ENCODE data around the gene CTNNBIP1.
"Not testable (repeated sequence)": the region's sequence is repeated elsewhere in the genome, so short reads cannot be mapped to it uniquely, and the experiment has no call there.

Gene CTNNBIP1

DNA sequence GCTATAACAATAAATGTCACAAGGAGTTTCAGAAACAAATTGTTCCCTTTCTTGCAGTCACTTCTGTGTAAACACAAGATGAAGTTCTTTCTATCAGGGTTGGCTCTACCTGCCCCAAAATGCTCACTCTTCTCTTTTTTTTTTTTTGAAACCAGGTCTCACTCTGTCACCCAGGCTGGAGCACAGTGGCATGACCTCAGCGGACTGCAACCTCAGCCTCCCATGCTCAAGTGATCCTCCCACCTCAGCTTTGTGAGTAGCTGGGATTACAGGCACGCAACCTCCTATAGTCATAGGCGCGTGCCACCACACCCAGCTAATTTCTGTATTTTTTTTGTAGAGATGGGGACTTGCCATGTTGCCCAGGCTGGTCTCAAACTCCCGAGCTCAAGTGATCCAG is 10.5 kb upstream of the CTNNBIP1 start:
- no peak for TF ChIP-seq CTCF (conservative IDR thresholded peaks at IDR 0.05; ENCODE audit: low read depth, low read length)
- H3K36me3 ChIP-seq (ENCODE audit: insufficient read depth): no peaks in the 10 kb centered on the region
- H2AFZ ChIP-seq (ENCODE audit: low read depth): no peak overlapping the region
- no peaks in the 10 kb centered on the region for H3K79me2 ChIP-seq (ENCODE audit: insufficient read depth, low read depth)
- no peaks in the 10 kb centered on the region for H3K27me3 ChIP-seq (ENCODE audit: insufficient read depth, low read depth)
- no peak overlapping the region for H3K4me2 ChIP-seq
- H3K4me3 ChIP-seq (IDR thresholded peaks at IDR 0.05; ENCODE audit: insufficient read depth, low read depth, low read length): no peak overlapping the region
- no peaks in the 10 kb centered on the region for H3K4me1 ChIP-seq (ENCODE audit: low read depth, poor library complexity, severe bottlenecking)
- no peaks in the 10 kb centered on the region for H4K20me1 ChIP-seq (ENCODE audit: insufficient read depth)
- H3K27ac ChIP-seq: no peak overlapping the region
- H3K9ac ChIP-seq: no peak overlapping the region

DNA sequence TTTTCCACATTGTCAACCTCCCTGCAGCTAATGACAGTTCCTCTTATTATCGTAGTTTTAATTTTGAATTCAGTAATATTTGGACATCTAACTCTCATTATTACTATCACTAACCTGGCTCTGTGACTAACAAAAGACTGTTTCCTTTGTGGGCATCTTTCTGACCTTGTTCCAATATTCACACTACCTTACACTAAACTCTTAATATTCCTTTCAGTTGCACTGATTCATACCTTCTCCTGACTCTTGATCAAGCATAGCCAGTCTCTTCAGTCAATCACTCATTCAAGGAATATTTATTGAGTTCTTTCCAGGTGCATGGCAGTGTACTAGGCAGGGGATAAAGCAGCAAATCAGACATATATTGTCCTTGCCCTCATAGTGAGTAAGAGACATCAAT is 7.8 kb upstream of the CTNNBIP1 start:
- Histone ChIP-seq H3K4me1 (ENCODE audit: low read depth, poor library complexity, severe bottlenecking) (no peaks in the 10 kb centered on the region), H4K20me1 (ENCODE audit: insufficient read depth) (no peaks in the 10 kb centered on the region), H3K9ac (no peak overlapping the region), H3K79me2 (ENCODE audit: insufficient read depth, low read depth) (no peaks in the 10 kb centered on the region), H3K4me3 (IDR thresholded peaks at IDR 0.05; ENCODE audit: insufficient read depth, low read depth, low read length) (no peak overlapping the region), H2AFZ (ENCODE audit: low read depth) (no peak overlapping the region), H3K4me2 (no peak overlapping the region), H3K27ac (no peak overlapping the region), H3K27me3 (ENCODE audit: insufficient read depth, low read depth) (no peaks in the 10 kb centered on the region), H3K36me3 (ENCODE audit: insufficient read depth) (no peaks in the 10 kb centered on the region)
- no peak for TF ChIP-seq CTCF (conservative IDR thresholded peaks at IDR 0.05; ENCODE audit: low read depth, low read length)

- not testable (repeated sequence) for H3K9ac ChIP-seq; H3K4me2 ChIP-seq; H3K4me3 ChIP-seq (IDR thresholded peaks at IDR 0.05; ENCODE audit: insufficient read depth, low read depth, low read length); H2AFZ ChIP-seq (ENCODE audit: low read depth); H3K4me1 ChIP-seq (ENCODE audit: low read depth, poor library complexity, severe bottlenecking); H3K27ac ChIP-seq; H3K79me2 ChIP-seq (ENCODE audit: insufficient read depth, low read depth); H3K36me3 ChIP-seq (ENCODE audit: insufficient read depth); H3K27me3 ChIP-seq (ENCODE audit: insufficient read depth, low read depth); H4K20me1 ChIP-seq (ENCODE audit: insufficient read depth)
These were observed 7.4 kb upstream of the CTNNBIP1 start for GRCh38 chr1:9917495-9917894.

DNA sequence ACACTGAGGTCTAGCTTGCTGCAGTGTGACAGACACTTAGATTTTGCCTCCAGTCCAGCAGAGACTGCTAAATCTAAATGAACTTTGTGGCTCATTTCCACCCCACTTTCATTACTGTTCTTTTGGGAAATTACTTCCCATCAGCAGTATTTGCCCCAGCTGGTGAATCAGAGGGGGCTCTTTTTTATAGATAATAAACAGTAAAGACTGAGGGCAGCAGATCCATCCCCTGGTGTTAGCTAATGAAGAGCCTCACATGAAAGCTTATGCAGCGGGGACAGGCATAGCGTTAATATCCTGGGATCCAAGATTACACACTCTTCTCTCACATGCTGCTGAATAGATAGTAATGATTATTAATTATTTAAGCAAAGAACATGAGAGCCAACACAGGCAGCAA is 6.4 kb upstream of the CTNNBIP1 start:
- Histone ChIP-seq H3K36me3 (ENCODE audit: insufficient read depth) (no peaks in the 10 kb centered on the region), H2AFZ (ENCODE audit: low read depth) (no peak overlapping the region), H4K20me1 (ENCODE audit: insufficient read depth) (no peaks in the 10 kb centered on the region), H3K4me2 (no peak overlapping the region), H3K27ac (no peak overlapping the region), H3K4me3 (IDR thresholded peaks at IDR 0.05; ENCODE audit: insufficient read depth, low read depth, low read length) (no peak overlapping the region), H3K27me3 (ENCODE audit: insufficient read depth, low read depth) (no peaks in the 10 kb centered on the region), H3K79me2 (ENCODE audit: insufficient read depth, low read depth) (no peaks in the 10 kb centered on the region), H3K4me1 (ENCODE audit: low read depth, poor library complexity, severe bottlenecking) (peaks cover 4% of the 10 kb centered on the region), H3K9ac (no peak overlapping the region)
- no peak for TF ChIP-seq CTCF (conservative IDR thresholded peaks at IDR 0.05; ENCODE audit: low read depth, low read length)

- H3K27ac ChIP-seq: no peak overlapping the region
- H3K4me3 ChIP-seq (IDR thresholded peaks at IDR 0.05; ENCODE audit: insufficient read depth, low read depth, low read length): no peak overlapping the region
- no peaks in the 10 kb centered on the region for H3K36me3 ChIP-seq (ENCODE audit: insufficient read depth)
- H3K4me1 ChIP-seq (ENCODE audit: low read depth, poor library complexity, severe bottlenecking): peaks cover 6% of the 10 kb centered on the region
- H2AFZ ChIP-seq (ENCODE audit: low read depth): no peak overlapping the region
- H3K27me3 ChIP-seq (ENCODE audit: insufficient read depth, low read depth): no peaks in the 10 kb centered on the region
- H3K4me2 ChIP-seq: no peak overlapping the region
- H4K20me1 ChIP-seq (ENCODE audit: insufficient read depth): no peaks in the 10 kb centered on the region
- no peak for TF ChIP-seq CTCF (conservative IDR thresholded peaks at IDR 0.05; ENCODE audit: low read depth, low read length)
- H3K9ac ChIP-seq: no peak overlapping the region
- H3K79me2 ChIP-seq (ENCODE audit: insufficient read depth, low read depth): no peaks in the 10 kb centered on the region
These were observed 4.5 kb upstream of the CTNNBIP1 start for GRCh38 chr1:9914610-9914937.
